Left lung (tissue), 10 donors: ENCODE data around the gene CFD. TPM values are rescaled to one million over a fixed set of nuclear protein-coding genes. Genes with fewer than 3 reads are reported as not detected.
"Not testable (repeated sequence)": the region's sequence is repeated elsewhere in the genome, so short reads cannot be mapped to it uniquely, and the experiment has no call there.

Experiments
- ATAC-seq: fragments of 200-7000 bp; cut with Tn5 transposase; one replicate; pipeline ENCODE4 v1.9.1; 2020; ENCODE audit warnings: moderate library complexity
- DNase-seq, 4 donors: peaks; one replicate each; pipeline ENCODE4 v3.0.0-alpha.2; 2013 to 2020
- H3K27ac ChIP-seq, 2 donors: fragments of 200-600 bp; sonication (generic) in 1 of 2; one replicate each; pipeline versions ENCODE4 v1.5.0 to v1.8.0; 2020 to 2021
- H3K27me3 ChIP-seq, 2 donors: fragments of 200-600 bp; sonication (generic) in 1 of 2; one replicate each; pipeline versions ENCODE4 v1.5.0 to v1.8.0; 2020 to 2021
- H3K36me3 ChIP-seq, 2 donors: fragments of 200-600 bp; sonication (generic) in 1 of 2; one replicate each; pipeline versions ENCODE4 v1.5.0 to v1.8.0; 2020 to 2021
- H3K4me1 ChIP-seq, 2 donors: fragments of 200-600 bp; one replicate each; pipeline ENCODE4 v1.8.0; 2021
- H3K4me3 ChIP-seq, 2 donors: fragments of 200-600 bp; sonication (generic) in 1 of 2; one replicate each; pipeline versions ENCODE4 v1.5.0 to v1.8.0; 2020 to 2021; ENCODE audit warnings: mild to moderate bottlenecking in 1 of 2
- H3K9me3 ChIP-seq, 2 donors: fragments of 200-600 bp; sonication (generic) in 1 of 2; one replicate each; pipeline versions ENCODE4 v1.5.0 to v1.8.0; 2020 to 2021
- intact Hi-C, 2 donors: fragments of 100-400 bp; cut with DNase I; formaldehyde crosslinking; loops; one replicate each; pipeline versions ENCODE4 v1.11.2 to v1.14.2; 2022
- polyA plus RNA-seq, 6 donors: library from polyadenylated mRNA; unstranded; fragments of 120-200 nt; gene quantifications; one replicate each; pipeline ENCODE4 v1.2.1, GENCODE V29; 2013; ENCODE audit not compliant: insufficient read length in 6 of 6
- total RNA-seq, 2 donors: library from RNA; stranded (reverse); fragmentation: NEBNext Ultra II Directional; extraction: Animal tissue kit (Norgen Biotek cat#: 25700); gene quantifications; one replicate each; pipeline ENCODE4 v1.2.1, GENCODE V29; 2021
- TF ChIP-seq, protein P1 (sequence below), 2 donors: fragments of 200-600 bp; sonication (generic) in 1 of 2; IDR thresholded peaks; one replicate each; pipeline versions ENCODE4 v1.5.0 to v1.8.0; 2021; ENCODE audit warnings: antibody characterized with exemption in 2 of 2
- donor health status: DM: no; HTN: yes; CAD: no.
- donor health status: DM: no; HTN: no; CAD: no.

CFD gene
- total and polyA plus RNA-seq, 8 donors: 4.9 to 85.3 (median 10.5) TPM

GRCh38 chr19:876780-877314 lies 17.4 kb downstream of the CFD start:
- H3K36me3 ChIP-seq: peaks cover 0 to 64% of the 10 kb centered on the region in 2 donors
- intact Hi-C loops: no loop called here
- no peaks in the 10 kb centered on the region for H3K27me3 ChIP-seq

GRCh38 chr19:877992-878660 lies 18.7 kb downstream of the CFD start:
- DNase-seq, H3K27ac ChIP-seq, H3K9me3 ChIP-seq, H3K4me1 ChIP-seq, ATAC-seq, intact Hi-C loops, H3K4me3 ChIP-seq, H3K27me3 ChIP-seq: not testable (repeated sequence)
- peaks cover 0 to 76% of the 10 kb centered on the region in 2 donors for H3K36me3 ChIP-seq

More at GRCh38 chr19:876780-877314, 17.4 kb downstream of the CFD start:
- DNase-seq (no peak), ATAC-seq (no peak)
- no peak overlapping the region for H3K4me3 ChIP-seq
- H3K27ac ChIP-seq: no peak overlapping the region
- H3K9me3 ChIP-seq: no peaks in the 10 kb centered on the region
- H3K4me1 ChIP-seq: peaks cover 0 to 9% of the 10 kb centered on the region in 2 donors
- TF ChIP-seq, protein P1, sequence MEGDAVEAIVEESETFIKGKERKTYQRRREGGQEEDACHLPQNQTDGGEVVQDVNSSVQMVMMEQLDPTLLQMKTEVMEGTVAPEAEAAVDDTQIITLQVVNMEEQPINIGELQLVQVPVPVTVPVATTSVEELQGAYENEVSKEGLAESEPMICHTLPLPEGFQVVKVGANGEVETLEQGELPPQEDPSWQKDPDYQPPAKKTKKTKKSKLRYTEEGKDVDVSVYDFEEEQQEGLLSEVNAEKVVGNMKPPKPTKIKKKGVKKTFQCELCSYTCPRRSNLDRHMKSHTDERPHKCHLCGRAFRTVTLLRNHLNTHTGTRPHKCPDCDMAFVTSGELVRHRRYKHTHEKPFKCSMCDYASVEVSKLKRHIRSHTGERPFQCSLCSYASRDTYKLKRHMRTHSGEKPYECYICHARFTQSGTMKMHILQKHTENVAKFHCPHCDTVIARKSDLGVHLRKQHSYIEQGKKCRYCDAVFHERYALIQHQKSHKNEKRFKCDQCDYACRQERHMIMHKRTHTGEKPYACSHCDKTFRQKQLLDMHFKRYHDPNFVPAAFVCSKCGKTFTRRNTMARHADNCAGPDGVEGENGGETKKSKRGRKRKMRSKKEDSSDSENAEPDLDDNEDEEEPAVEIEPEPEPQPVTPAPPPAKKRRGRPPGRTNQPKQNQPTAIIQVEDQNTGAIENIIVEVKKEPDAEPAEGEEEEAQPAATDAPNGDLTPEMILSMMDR (IDR thresholded peaks at IDR 0.05): no peak

- intact Hi-C loops, ATAC-seq, DNase-seq, H3K9me3 ChIP-seq, H3K27ac ChIP-seq, H3K4me3 ChIP-seq, H3K4me1 ChIP-seq, H3K27me3 ChIP-seq: not testable (repeated sequence)
- peaks cover 0 to 76% of the 10 kb centered on the region in 2 donors for H3K36me3 ChIP-seq
Observed at GRCh38 chr19:878751-879561, 19.5 kb downstream of the CFD start.

GRCh38 chr19:879711-880438 lies 20.4 kb downstream of the CFD start:
- no peaks in the 10 kb centered on the region for H3K9me3 ChIP-seq
- H3K36me3 ChIP-seq: peaks cover 0 to 76% of the 10 kb centered on the region in 2 donors
- H3K27me3 ChIP-seq: no peaks in the 10 kb centered on the region
- H3K4me3 ChIP-seq: no peak overlapping the region
- TF ChIP-seq, protein P1 (IDR thresholded peaks at IDR 0.05): no peak
- intact Hi-C loops: no loop called here
- no peak overlapping the region for H3K27ac ChIP-seq
- DNase-seq: no peak
- no peak for ATAC-seq
- no peaks in the 10 kb centered on the region for H3K4me1 ChIP-seq

- ATAC-seq (no peak), DNase-seq (no peak)
- H3K27ac ChIP-seq: no peak overlapping the region
- no peaks in the 10 kb centered on the region for H3K9me3 ChIP-seq
- intact Hi-C loops: no loop called here
- TF ChIP-seq, protein P1 (IDR thresholded peaks at IDR 0.05): no peak
- no peak overlapping the region for H3K4me3 ChIP-seq
- no peaks in the 10 kb centered on the region for H3K4me1 ChIP-seq
- peaks cover 0 to 76% of the 10 kb centered on the region in 2 donors for H3K36me3 ChIP-seq
- no peaks in the 10 kb centered on the region for H3K27me3 ChIP-seq
Observed at GRCh38 chr19:881385-882071, 22.1 kb downstream of the CFD start.
